Urinary bladder (tissue), 4 donors: ENCODE measurements around the gene RFX3. TPM values are rescaled to one million over a fixed set of nuclear protein-coding genes. Genes with fewer than 3 reads are reported as not detected.

Experiments
- DNase-seq: peaks from one replicate; pipeline ENCODE4 v3.0.0-alpha.2; 2015; ENCODE audit errors: extremely low spot score
- H3K27ac ChIP-seq: one replicate; pipeline ENCODE4 v1.5.1; 2013; ENCODE audit warnings: low read depth, mild to moderate bottlenecking, moderate library complexity
- H3K36me3 ChIP-seq: one replicate; pipeline ENCODE4 v1.6.1; 2013; ENCODE audit warnings: mild to moderate bottlenecking, moderate library complexity; ENCODE audit not compliant: insufficient read depth
- H3K4me1 ChIP-seq: one replicate; pipeline ENCODE4 v1.6.1; 2013; ENCODE audit warnings: mild to moderate bottlenecking, moderate library complexity; ENCODE audit not compliant: insufficient read depth
- H3K4me3 ChIP-seq: one replicate; pipeline ENCODE4 v1.5.1; 2013; ENCODE audit warnings: low read depth, low read length
- WGBS: extraction: QIAGEN DNeasy Blood & Tissue Kit; methylation state at CpG from one replicate; pipeline ENCODE4 v1.1.7; 2013; 5-methylcytosine and 5-hydroxymethylcytosine counted together
- polyA plus RNA-seq: library from polyadenylated mRNA; stranded (reverse); fragments of 200-250 nt; gene quantifications from one replicate; pipeline ENCODE4 v1.2.3, GENCODE V29; 2013
- total RNA-seq: library from RNA; depleted of rRNA; stranded (reverse); fragments of >200 nt; gene quantifications from one replicate; pipeline ENCODE4 v1.2.3, GENCODE V29; 2014
- donor health status: healthy with polysubstance abuse.
- donor health status: healthy.

Gene RFX3
- total and polyA plus RNA-seq, 2 donors = 1.6 to 24.7 TPM

DNA sequence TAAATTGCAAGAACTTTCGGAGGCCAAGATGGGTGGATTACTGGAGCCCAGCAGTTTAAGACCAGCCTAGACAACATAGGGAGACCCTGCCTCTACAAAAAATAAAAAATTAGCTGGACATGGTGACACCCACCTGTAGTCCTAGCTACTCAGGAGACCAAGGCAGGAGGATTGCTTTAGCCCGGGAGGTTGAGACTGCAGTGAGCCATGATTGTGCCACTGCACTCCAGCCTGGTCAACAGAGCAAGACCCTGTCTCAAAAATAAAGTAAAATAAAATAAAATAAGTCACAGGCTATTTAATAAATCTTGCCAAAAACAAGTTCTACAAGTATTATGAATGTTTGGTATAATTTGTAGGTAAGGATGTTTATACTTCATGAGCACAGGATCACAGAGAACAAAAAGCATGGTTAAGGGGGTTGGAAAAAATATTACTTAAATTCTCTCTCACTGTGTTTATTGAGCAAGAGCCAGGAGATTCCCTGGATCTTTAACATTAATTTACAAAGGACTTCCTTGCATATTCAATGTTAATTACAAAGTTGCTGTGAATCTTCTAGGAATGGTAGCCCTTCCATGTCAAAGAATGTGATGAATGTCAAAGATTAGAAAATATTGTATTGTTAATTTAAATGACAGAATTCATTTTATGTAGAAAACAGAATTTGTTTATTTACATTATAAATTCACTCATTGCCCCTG, 164.0 kb downstream of the RFX3 start:
- H3K36me3 ChIP-seq = no peaks in the 10 kb centered on the region
- no peak overlapping the region for H3K27ac ChIP-seq
- no peak for DNase-seq
- H3K4me3 ChIP-seq = no peak overlapping the region
- 97% methylated on average over 2 of the region's 2 CpGs for WGBS
- H3K4me1 ChIP-seq = no peaks in the 10 kb centered on the region

DNA sequence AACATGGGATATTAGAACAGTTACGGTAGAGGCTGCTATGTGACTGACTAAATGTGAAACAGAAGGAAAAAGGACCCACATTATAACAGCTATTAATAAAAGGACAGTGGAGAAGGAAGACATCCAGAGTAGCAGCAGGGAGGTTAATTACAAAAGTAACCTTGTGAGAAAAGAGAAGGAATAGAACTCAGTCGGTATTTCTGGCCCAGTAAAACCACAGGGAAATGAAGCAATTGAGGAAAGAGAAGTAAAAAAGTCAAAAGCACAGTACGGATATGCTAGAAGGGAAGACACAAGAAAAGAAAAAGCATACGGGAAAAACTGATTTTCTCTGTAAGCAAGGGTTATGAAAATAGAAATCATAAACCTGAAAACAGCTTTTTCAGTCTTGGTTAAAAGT, 164.7 kb downstream of the RFX3 start:
- Histone ChIP-seq H3K36me3 (no peaks in the 10 kb centered on the region), H3K4me3 (no peak overlapping the region), H3K27ac (no peak overlapping the region), H3K4me1 (no peaks in the 10 kb centered on the region)
- 89% methylated on average over 4 of the region's 4 CpGs for WGBS
- DNase-seq = no peak

DNA sequence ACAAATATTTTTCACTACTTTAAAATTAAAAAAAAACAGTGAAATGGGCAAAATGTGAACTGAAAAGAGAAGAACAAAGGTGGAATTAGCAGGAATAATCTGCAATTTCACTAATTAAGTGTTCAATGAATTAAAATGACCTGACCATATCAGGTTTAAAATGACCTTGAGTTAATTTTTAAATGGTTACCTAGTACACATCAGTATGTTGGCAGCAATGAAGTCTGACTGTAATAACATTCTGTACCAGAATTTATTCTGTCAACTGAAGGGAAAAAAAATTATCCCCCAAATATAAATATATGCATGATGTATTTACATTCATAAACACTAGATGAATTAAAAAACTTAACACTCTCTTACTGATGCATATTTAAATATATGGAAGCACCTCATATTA, 165.6 kb downstream of the RFX3 start:
- Histone ChIP-seq H3K4me1 (no peaks in the 10 kb centered on the region), H3K27ac (no peak overlapping the region), H3K36me3 (no peaks in the 10 kb centered on the region), H3K4me3 (no peak overlapping the region)
- no peak for DNase-seq

DNA sequence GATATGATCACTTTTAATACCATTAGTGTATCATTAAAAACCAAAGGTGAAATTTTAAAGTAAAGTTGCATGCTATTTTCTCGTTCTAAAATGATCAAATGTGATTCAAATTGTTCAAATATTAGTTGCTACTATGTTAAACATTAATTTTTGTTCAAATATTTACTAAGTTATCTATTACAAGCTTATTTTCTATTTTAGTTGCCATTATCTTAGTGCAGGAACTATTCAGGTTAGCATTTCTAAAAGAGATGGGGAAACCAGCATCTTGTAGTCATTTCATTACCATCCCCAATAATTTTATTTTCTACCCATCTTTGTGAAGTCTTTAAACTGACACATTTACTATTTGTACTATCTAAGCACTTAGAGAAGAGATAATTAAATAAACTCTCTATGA, 166.0 kb downstream of the RFX3 start:
- no peak for DNase-seq
- H3K27ac ChIP-seq = no peak overlapping the region
- H3K36me3 ChIP-seq = no peaks in the 10 kb centered on the region
- H3K4me1 ChIP-seq = no peaks in the 10 kb centered on the region
- 94% methylated on average over 1 of the region's 1 CpG for WGBS
- H3K4me3 ChIP-seq = no peak overlapping the region

DNA sequence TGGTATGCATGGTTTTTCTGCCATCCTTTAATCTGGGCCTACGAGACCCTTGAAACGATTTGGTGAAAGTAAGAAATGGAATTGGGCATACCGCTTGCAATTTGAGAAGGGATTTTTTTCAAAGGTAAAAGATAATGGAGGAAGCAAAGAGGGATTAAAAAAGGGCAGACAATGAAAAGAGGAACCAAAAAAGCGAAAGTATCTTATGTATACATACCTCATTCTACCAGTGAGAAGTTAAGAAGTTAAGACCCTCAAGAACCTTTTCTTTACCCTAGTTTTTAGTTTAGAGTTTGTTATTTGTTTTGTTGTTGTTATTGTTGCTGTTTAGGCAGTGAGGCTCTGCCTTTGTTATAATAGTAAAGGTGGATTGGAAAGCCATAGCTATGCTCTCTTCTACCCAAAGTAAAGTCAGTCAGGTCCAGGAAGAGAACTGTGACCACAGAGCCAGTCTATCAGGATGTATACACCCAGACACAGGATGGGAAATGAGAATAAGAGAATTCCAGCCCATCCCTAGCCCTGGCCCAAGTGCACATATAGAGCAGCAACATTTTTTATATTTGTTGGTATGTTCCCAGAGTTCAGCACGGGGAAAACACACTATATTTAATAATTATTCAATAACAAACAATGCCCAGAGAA, 166.6 kb downstream of the RFX3 start:
- Histone ChIP-seq H3K4me1 (no peaks in the 10 kb centered on the region), H3K36me3 (no peaks in the 10 kb centered on the region), H3K4me3 (no peak overlapping the region), H3K27ac (no peak overlapping the region)
- WGBS = 98% methylated on average over 5 of the region's 5 CpGs
- DNase-seq = no peak

DNA sequence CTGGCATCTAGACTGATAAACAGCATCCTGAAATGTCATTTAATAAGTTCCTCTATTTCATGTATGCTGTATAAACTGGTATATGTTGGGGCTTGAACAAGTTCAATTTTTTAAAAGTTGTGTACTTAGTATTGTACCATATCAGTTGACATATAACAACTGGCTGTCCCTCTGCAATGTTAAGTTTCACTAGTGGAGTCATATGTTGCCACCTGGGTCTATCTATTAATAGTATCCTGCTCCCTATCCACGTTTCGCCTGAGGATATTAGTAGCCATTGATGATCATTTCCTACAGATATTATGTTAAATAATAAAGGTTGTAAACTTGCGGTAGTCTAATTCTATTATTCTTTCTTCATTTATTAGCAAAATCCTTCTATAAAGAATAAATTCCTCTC, 177.6 kb downstream of the RFX3 start:
- Histone ChIP-seq H3K36me3 (no peaks in the 10 kb centered on the region), H3K27ac (no peak overlapping the region), H3K4me3 (no peak overlapping the region), H3K4me1 (no peaks in the 10 kb centered on the region)
- 81% methylated on average over 3 of the region's 3 CpGs for WGBS
- DNase-seq = no peak

DNA sequence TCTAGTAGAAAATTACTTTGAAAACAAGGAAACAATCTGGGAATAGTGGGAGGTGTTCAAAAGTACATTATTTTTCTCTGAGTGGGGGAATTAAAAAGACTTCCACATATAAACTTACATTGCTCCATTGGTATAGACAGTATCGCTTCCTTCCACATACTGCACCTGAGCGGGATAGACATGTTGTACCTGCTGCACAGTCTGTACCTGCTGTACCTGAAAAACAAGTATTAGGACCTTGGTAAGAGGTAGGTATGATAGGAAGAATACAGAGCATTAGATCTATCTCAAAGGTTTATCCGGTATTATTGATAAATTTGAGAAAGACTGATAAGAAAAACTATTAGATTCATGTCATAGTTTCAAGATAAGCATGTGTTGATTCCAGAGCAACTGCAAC, 179.3 kb downstream of the RFX3 start:
- Histone ChIP-seq H3K27ac (no peak overlapping the region), H3K36me3 (no peaks in the 10 kb centered on the region), H3K4me1 (no peaks in the 10 kb centered on the region), H3K4me3 (no peak overlapping the region)
- no peak for DNase-seq
- WGBS = 92% methylated on average over 3 of the region's 3 CpGs

DNA sequence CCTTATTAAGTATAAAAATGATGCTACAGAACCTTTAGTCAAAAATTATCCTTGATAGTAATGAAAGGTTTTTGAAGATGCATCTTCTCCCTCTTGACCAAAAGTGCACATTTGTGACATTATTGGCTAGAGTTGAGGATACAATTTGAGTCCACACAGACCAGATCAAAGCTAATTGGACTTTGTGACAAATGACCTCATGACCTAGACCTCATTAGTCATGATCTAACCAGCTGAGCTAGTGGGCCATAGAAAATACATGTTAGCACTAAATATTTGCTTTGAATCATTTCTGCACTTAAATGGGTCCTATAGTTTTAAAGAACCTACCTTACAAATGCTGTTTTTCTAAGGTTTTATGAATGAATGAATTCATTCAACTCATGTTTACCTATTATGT, 182.1 kb downstream of the RFX3 start:
- Histone ChIP-seq H3K27ac (no peak overlapping the region), H3K4me3 (no peak overlapping the region), H3K36me3 (no peaks in the 10 kb centered on the region), H3K4me1 (no peaks in the 10 kb centered on the region)
- DNase-seq = no peak

DNA sequence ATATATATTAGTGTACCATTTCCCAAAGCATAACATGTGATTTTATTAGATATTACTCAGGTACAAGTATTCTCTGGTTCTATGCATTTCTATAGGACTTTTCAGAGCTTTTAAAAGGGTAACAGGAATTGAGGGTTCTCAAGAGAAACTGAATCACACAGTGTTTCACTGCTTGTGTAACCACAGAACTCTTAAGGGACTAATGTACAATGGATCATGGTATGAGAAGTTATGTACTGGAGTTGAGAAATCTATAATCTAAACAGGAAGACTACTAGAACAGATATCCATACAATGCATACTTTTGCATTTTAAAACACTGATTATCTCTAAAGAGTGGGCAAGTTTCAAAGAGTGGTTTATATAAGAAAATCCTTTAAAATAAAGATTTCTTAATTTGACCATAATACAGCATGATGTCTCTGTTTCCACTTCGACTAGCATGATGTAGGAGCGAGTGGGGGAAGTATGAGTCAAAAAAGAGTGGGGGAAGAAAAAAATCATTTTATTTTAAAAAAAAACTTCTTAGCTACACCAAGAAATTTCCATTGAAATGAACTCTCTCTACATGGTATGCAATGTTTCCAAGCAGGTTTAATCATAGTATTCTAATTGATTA, 183.5 kb downstream of the RFX3 start:
- no peak for DNase-seq
- Histone ChIP-seq H3K27ac (no peak overlapping the region), H3K4me1 (no peaks in the 10 kb centered on the region), H3K36me3 (no peaks in the 10 kb centered on the region), H3K4me3 (no peak overlapping the region)
- 66% methylated on average over 2 of the region's 2 CpGs for WGBS

DNA sequence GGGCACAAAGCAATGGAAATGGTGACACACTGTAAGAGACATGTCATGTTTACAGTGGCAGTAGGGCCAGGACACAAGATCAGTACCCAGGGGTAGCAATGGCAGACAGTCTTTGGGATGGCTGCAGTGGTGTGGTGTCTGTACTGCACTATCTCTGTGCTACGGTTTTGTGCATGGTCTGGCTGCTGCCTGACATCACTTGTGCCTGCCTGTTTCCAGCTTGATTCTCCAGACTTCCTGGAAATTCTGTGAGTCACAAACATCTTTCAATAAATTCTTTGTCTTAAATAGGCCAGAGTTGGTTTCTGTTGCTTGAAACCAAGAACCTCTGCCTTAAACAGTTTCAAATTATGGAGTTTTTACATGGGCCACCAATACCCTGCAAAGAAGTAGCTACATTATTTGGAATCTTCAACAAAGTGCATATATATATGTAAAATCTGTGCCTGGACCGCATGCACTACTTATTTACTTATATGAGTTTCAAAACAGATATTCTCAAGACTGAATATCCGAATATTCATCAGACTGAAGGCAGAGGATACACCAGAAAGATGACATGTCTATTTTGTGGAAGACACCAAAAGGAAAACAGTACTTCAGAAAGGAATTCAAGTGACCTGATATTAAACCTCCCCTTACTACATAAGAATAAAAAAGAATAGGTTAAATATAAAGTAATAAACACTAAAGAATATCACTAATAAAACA, 188.1 kb downstream of the RFX3 start:
- Histone ChIP-seq H3K36me3 (no peaks in the 10 kb centered on the region), H3K4me3 (no peak overlapping the region), H3K27ac (no peak overlapping the region), H3K4me1 (no peaks in the 10 kb centered on the region)
- 63% methylated on average over 3 of the region's 3 CpGs for WGBS
- no peak for DNase-seq

DNA sequence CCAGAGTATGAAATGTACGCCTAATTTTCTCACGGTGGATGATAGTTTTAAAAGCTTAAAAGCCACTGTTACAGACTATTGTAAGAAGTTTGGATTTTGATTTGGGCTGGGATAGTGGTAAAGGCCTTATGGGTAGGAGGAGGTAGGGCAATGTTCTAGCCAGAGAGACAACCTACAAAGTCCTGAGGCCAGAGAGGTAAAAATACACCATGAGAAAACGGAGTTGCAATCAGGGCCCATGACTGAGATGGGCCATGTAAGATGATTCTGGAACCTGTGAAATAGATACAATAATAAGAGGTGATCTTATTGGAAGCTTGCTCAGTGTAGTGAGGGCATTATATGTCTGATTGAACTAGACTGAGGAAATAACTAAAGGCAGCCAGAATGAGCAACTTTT, 188.8 kb downstream of the RFX3 start:
- H3K4me1 ChIP-seq = no peaks in the 10 kb centered on the region
- H3K27ac ChIP-seq = no peak overlapping the region
- H3K36me3 ChIP-seq = no peaks in the 10 kb centered on the region
- 73% methylated on average over 3 of the region's 3 CpGs for WGBS
- no peak overlapping the region for H3K4me3 ChIP-seq
- DNase-seq = no peak

DNA sequence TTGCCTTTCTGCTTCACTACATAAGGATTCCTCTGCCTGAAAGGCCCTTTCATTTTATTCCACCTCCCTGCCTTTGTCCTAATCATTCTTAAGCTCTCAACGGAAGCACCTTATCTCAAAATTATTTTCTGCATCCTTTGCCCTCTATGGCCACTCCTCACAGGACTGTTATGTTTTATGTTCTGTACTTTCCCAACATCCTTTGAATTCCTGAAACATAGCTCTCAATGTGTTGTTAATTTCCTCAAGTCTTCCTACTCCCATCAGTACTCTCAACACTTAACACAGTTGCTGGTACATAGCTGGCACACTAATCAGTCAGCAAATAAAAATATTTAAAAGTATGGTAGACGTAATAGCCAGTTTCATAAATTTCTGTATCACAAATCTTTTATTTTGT, 193.0 kb downstream of the RFX3 start:
- whole genome bisulfite sequencing = 84% methylated on average over 2 of the region's 2 CpGs
- Histone ChIP-seq H3K4me3 (no peak overlapping the region), H3K36me3 (no peaks in the 10 kb centered on the region), H3K4me1 (no peaks in the 10 kb centered on the region), H3K27ac (no peak overlapping the region)
- no peak for DNase-seq

DNA sequence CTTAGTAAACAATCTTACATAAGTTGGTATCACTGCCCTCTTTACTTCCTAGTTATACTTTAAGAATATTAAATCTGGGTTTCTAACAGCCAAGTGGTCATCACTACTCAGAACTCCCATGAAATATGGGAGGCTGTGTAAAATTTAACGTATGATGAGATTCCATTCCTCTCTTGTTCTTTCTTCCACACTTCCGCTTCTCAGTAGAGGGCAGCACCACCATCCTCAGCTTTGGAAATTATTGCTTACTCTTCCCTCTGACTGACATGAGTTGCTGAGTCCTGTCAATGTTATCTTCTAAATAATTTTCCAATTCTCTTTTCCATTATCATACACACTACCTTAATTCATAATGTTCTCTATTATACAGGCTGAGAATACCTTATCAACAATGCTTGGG, 194.0 kb downstream of the RFX3 start:
- no peaks in the 10 kb centered on the region for H3K4me1 ChIP-seq
- no peak overlapping the region for H3K4me3 ChIP-seq
- no peak for DNase-seq
- 72% methylated on average over 2 of the region's 2 CpGs for WGBS
- no peak overlapping the region for H3K27ac ChIP-seq
- H3K36me3 ChIP-seq = no peaks in the 10 kb centered on the region
